ENCODE measurements around the gene NOD1. TPM values are rescaled to one million over a fixed set of nuclear protein-coding genes. Genes with fewer than 3 reads are reported as not detected.

NOD1 gene
- total and polyA plus RNA-seq, 12 donors = 3.6 to 18.0 (median 7.2) TPM

DNA sequence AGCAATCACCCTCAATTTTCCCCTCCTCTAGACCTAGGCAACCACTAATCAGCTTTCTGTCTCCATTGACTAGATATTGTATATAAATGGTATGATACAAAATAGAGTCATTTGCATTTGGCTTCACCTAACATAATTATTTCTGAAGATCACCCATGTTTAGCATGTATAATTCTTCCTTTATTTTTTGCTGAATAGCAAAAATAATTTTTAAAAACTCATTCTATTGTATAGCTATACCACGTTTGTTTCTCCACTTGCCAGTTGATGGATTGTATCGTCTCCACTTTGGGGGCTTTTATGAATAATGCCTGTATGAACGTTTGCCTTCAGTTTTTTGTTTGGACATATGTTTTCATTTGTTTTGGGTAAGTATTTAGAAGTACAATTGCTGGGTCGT, 98.8 kb downstream of the NOD1 start:
- intact Hi-C loops (cut with DNase I) = no loop called here
- no peaks in the 10 kb centered on the region for H3K27me3 ChIP-seq
- no peak for DNase-seq
- no peak for TF ChIP-seq POLR2A (IDR thresholded peaks at IDR 0.05)
- TF ChIP-seq, protein P1, sequence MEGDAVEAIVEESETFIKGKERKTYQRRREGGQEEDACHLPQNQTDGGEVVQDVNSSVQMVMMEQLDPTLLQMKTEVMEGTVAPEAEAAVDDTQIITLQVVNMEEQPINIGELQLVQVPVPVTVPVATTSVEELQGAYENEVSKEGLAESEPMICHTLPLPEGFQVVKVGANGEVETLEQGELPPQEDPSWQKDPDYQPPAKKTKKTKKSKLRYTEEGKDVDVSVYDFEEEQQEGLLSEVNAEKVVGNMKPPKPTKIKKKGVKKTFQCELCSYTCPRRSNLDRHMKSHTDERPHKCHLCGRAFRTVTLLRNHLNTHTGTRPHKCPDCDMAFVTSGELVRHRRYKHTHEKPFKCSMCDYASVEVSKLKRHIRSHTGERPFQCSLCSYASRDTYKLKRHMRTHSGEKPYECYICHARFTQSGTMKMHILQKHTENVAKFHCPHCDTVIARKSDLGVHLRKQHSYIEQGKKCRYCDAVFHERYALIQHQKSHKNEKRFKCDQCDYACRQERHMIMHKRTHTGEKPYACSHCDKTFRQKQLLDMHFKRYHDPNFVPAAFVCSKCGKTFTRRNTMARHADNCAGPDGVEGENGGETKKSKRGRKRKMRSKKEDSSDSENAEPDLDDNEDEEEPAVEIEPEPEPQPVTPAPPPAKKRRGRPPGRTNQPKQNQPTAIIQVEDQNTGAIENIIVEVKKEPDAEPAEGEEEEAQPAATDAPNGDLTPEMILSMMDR (IDR thresholded peaks at IDR 0.05) = no peak
- no peaks in the 10 kb centered on the region for H3K9me3 ChIP-seq (replicated peaks in 1 of 3)
- 77 to 85% (median 79%) methylated on average over 4 of the region's 4 CpGs for WGBS, 4 donors
- no peak overlapping the region for H3K27ac ChIP-seq
- no peak overlapping the region for H3K4me3 ChIP-seq
- no peaks in the 10 kb centered on the region for H3K4me1 ChIP-seq (replicated peaks in 1 of 2)
- H3K36me3 ChIP-seq (replicated peaks in 1 of 2) = no peaks in the 10 kb centered on the region

DNA sequence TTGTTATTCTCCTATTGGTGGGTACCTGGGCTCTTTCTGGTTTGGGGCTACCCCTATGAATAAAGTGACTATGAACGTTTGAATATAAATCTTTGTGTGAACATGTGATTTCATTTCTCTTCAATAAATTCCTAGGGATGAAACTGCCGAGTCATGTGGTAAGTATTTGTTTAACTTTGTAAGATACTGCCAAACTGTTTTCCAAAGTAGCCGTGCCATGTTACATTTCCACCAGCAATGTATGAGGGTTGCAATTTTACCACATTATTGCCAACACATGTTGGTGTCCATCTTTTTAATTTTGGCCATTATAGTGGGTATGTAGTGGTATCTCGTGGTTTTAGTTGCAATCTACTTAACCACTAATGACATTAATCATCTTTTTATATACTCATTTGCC, 99.5 kb downstream of the NOD1 start:
- DNase-seq = no peak
- no peaks in the 10 kb centered on the region for H3K4me1 ChIP-seq (replicated peaks in 1 of 2)
- no peaks in the 10 kb centered on the region for H3K36me3 ChIP-seq (replicated peaks in 1 of 2)
- no peak overlapping the region for H3K27ac ChIP-seq
- H3K9me3 ChIP-seq (replicated peaks in 1 of 3) = no peaks in the 10 kb centered on the region
- intact Hi-C loops (cut with DNase I) = no loop called here
- TF ChIP-seq, protein P1 (IDR thresholded peaks at IDR 0.05) = no peak
- no peak for TF ChIP-seq POLR2A (IDR thresholded peaks at IDR 0.05)
- H3K4me3 ChIP-seq = no peak overlapping the region
- 83 to 91% (median 88%) methylated on average over 4 of the region's 4 CpGs for WGBS, 4 donors
- H3K27me3 ChIP-seq = no peaks in the 10 kb centered on the region

DNA sequence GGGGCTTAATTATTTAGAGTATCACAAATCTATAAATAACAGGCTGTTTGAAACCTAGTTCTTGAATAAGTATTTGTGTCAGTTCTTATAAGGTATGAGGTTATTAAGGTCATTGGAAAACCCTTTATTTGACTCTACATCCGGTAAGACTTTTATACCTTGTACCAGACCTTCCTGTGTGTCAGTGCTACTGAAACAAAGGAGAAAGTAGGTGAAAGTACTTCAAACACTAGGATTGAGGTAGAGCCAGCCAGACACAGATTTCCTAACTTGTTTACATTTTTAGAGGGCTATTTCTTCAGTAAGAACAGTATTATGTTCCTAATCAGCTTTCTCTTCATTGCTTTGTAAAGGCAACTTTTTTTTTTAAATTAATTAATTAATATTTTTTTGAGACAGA, 100.3 kb downstream of the NOD1 start:
- Histone ChIP-seq H3K4me3 (no peak overlapping the region), H3K9me3 (replicated peaks in 1 of 3) (no peaks in the 10 kb centered on the region), H3K27me3 (no peaks in the 10 kb centered on the region), H3K4me1 (replicated peaks in 1 of 2) (no peaks in the 10 kb centered on the region), H3K36me3 (replicated peaks in 1 of 2) (no peaks in the 10 kb centered on the region), H3K27ac (no peak overlapping the region)
- no peak for DNase-seq
- intact Hi-C loops (cut with DNase I) = no loop called here
- WGBS, 4 donors = 89 to 96% (median 93%) methylated on average over 1 of the region's 1 CpG
- no peak for TF ChIP-seq POLR2A (IDR thresholded peaks at IDR 0.05)
- TF ChIP-seq, protein P1 (IDR thresholded peaks at IDR 0.05) = no peak

Other genes with a start within 250 kb of the NOD1 start
- 10 to 100 TPM in 7 of 9 donors, 1 to 10 TPM in 2; 3.1 to 36.5 (median 18.9) TPM for gene ZNRF2, start 194.2 kb downstream of the NOD1 start, total RNA-seq
- gene ZNRF2, start 194.2 kb downstream of the NOD1 start, polyA plus RNA-seq = 1 to 10 TPM; 4.1 to 6.1 (median 4.5) TPM
- 10 to 100 TPM; 18.6 to 62.6 (median 34.8) TPM for gene GGCT, start 26.0 kb upstream of the NOD1 start, total RNA-seq
- gene GGCT, start 26.0 kb upstream of the NOD1 start, polyA plus RNA-seq = 10 to 100 TPM; 58.3 to 67.8 (median 58.5) TPM
- gene GARS1, start 116.1 kb upstream of the NOD1 start, total RNA-seq = 100 to 1,000 TPM in 1 of 9 donors, 10 to 100 TPM in 8; 36.3 to 120 (median 67.6) TPM
- gene GARS1, start 116.1 kb upstream of the NOD1 start, polyA plus RNA-seq = 100 to 1,000 TPM in 1 of 3 donors, 10 to 100 TPM in 2; 54.1 to 188 (median 76.9) TPM
- gene CRHR2, start 203.7 kb upstream of the NOD1 start, total RNA-seq = under 1 TPM in 1 of 9 donors, not detected in 8; under 0.01 TPM
- gene CRHR2, start 203.7 kb upstream of the NOD1 start, polyA plus RNA-seq = under 1 TPM in 1 of 3 donors, not detected in 2; 0.03 TPM